ENCODE data around the gene SRF. TPM values are rescaled to one million over a fixed set of nuclear protein-coding genes. Genes with fewer than 3 reads are reported as not detected.
A peak's percentile ranks its signal among the peaks of the same experiment; 100 is the strongest.

Gene SRF
- total RNA-seq (10 to 100 TPM in 8 of 9 donors, 1 to 10 TPM in 1; 7.3 to 30.9 (median 23.8) TPM), polyA plus RNA-seq (10 to 100 TPM; 12.6 to 23.3 (median 22.4) TPM)
- long read RNA-seq, donor 1, full-length matches to known transcripts: 1 of 20 reads
- long read RNA-seq, donor 1, partial matches to known transcripts: 19 of 20 reads
- long read RNA-seq, donor 1, other reads (novel, unspliced or antisense): 0 of 20 reads
- long read RNA-seq, donor 2: 0 reads
- long read RNA-seq, donor 3, full-length matches to known transcripts: 1 of 1 reads
- long read RNA-seq, donor 3, partial matches to known transcripts: 0 of 1 reads
- long read RNA-seq, donor 3, other reads (novel, unspliced or antisense): 0 of 1 reads
- long read RNA-seq, donor 4, partial matches to known transcripts: 1 of 2 reads
- long read RNA-seq, donor 4, other reads (novel, unspliced or antisense): 1 of 2 reads
- long read RNA-seq, donor 5, full-length matches to known transcripts: 34 of 41 reads
- long read RNA-seq, donor 5, partial matches to known transcripts: 1 of 41 reads
- long read RNA-seq, donor 5, other reads (novel, unspliced or antisense): 6 of 41 reads
- long read RNA-seq, donor 6: 0 reads
- long read RNA-seq, donor 7: 0 reads
- long read RNA-seq, donor 8, full-length matches to known transcripts: 1 of 6 reads
- long read RNA-seq, donor 8, partial matches to known transcripts: 5 of 6 reads
- long read RNA-seq, donor 8, other reads (novel, unspliced or antisense): 0 of 6 reads
- long read RNA-seq, donor 9: 0 reads
- long read RNA-seq, donor 10: 0 reads

GRCh38 chr6:43170931-43171706 is at the start of gene SRF:
Gene SRF (plus strand): TSS chr6:43171269. CDS start chr6:43171657, 388 bp downstream.
- Histone ChIP-seq H3K9me3 (replicated peaks in 1 of 3) (no peaks in the 10 kb centered on the region), H3K4me3 (peak within 1 kb of the TSS; percentile 71 to 96 (median 76)), H3K36me3 (replicated peaks in 1 of 2) (peaks cover 0 to 14% of the 10 kb centered on the region in 2 donors), H3K27ac (peak within 1 kb of the TSS; percentile 28 to 96 (median 94)), H3K27me3 (no peaks in the 10 kb centered on the region), H3K4me1 (replicated peaks in 1 of 2) (peaks cover 27 to 39% of the 10 kb centered on the region in 2 donors)
- peak; percentile 99 to 100 (median 100) for DNase-seq
- TF ChIP-seq CTCF (IDR thresholded peaks at IDR 0.05) (peak in 4 of 6 experiments; percentile 15 to 89 (median 78)), POLR2A (IDR thresholded peaks at IDR 0.05) (peak; percentile 76 to 78)
- 0 to 1% (median 0%) methylated on average over 13 to 83 of the region's 83 CpGs for WGBS, 4 donors
- intact Hi-C loops (cut with DNase I): no loop called here

- H3K36me3 ChIP-seq (replicated peaks in 1 of 2): no peaks in the 10 kb centered on the region
- intact Hi-C loops (cut with DNase I): no loop called here
- H3K4me1 ChIP-seq (replicated peaks in 1 of 2): peaks cover 0 to 22% of the 10 kb centered on the region in 2 donors
- H3K9me3 ChIP-seq (replicated peaks in 1 of 3): no peaks in the 10 kb centered on the region
- H3K4me3 ChIP-seq: no peak overlapping the region
- 67 to 80% (median 73%) methylated on average over 2 of the region's 2 CpGs for WGBS, 4 donors
- H3K27ac ChIP-seq: no peak overlapping the region
- TF ChIP-seq CTCF (IDR thresholded peaks at IDR 0.05): no peak
- no peak for TF ChIP-seq POLR2A (IDR thresholded peaks at IDR 0.05)
- DNase-seq: no peak
- no peaks in the 10 kb centered on the region for H3K27me3 ChIP-seq
Measured at GRCh38 chr6:43122146-43122545, 48.9 kb upstream of the SRF start.

DNA sequence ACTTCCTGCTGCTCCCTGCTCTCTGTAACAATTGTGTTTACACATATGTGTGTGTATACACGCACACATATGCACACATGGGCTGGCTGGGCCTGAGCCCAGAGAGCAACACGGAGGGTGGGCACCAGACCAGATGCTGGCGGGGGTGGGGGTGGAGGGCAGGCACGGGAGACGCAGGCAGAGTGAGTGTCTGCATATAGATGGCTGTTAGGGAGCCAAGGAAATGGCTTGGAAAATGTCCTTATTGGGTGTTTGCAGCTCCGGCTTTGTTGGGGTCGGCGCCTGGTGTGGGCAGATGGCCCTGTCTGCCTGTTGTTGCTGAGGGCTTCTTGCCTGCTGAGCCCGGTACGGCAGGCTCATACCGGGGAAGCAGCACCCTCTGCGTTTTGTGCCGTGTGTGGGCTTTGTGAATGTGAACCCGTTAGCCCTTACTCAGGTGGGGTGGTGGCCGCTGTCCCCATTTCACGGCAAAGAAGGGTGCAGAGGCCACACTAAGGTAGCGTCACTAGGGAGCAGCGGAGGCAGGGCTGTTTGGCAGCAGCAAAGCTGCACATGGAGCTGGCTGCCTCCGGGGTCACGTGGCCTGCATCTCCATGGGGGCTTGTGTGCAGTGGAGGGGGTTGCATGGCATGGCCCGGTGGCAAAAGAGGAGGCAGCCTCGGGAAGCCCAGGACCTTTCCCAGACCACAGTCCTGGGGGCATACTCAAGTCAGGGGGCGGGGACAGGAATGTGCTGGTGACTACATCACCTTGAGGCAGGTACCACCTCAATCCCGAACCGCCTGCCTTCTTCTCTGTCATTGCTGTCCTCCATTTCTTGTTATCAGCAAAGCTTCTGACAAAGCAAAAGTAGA is 47.4 kb upstream of the SRF start:
- H3K4me3 ChIP-seq: no peak overlapping the region
- no peaks in the 10 kb centered on the region for H3K9me3 ChIP-seq (replicated peaks in 1 of 3)
- intact Hi-C loops (cut with DNase I): no loop called here
- no peaks in the 10 kb centered on the region for H3K27me3 ChIP-seq
- TF ChIP-seq POLR2A (IDR thresholded peaks at IDR 0.05) (no peak), CTCF (IDR thresholded peaks at IDR 0.05) (no peak)
- no peak overlapping the region for H3K27ac ChIP-seq
- DNase-seq: no peak
- H3K36me3 ChIP-seq (replicated peaks in 1 of 2): no peaks in the 10 kb centered on the region
- 78 to 85% (median 80%) methylated on average over 13 to 25 of the region's 25 CpGs for WGBS, 4 donors
- H3K4me1 ChIP-seq (replicated peaks in 1 of 2): peaks cover 4 to 27% of the 10 kb centered on the region in 2 donors
